ENCODE data around the gene KMT5C.
"Not testable (repeated sequence)": the region's sequence is repeated elsewhere in the genome, so short reads cannot be mapped to it uniquely, and the experiment has no call there.

KMT5C gene

DNA sequence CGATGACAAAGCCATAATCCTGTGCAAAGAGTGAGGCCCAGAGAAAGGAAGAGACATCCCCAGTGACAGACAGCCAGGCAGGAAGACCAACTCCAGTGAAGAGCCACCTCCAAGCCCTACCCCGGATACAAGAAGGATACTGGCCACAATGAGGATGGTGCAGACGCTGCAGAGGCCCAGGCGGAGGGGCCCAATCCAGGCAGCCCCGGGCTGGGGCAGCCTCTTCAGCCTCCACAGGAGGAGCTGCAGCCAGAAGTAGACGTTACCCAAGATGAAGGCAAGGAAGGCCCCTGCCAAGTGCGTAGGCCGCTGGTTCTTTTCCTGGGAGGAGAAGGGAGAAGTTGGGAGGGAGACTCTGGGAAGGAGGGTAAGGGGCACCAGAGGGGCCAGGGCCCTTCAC is 23.0 kb upstream of the KMT5C start:
- DNase-seq (ENCODE audit: low read depth): no peak

DNA sequence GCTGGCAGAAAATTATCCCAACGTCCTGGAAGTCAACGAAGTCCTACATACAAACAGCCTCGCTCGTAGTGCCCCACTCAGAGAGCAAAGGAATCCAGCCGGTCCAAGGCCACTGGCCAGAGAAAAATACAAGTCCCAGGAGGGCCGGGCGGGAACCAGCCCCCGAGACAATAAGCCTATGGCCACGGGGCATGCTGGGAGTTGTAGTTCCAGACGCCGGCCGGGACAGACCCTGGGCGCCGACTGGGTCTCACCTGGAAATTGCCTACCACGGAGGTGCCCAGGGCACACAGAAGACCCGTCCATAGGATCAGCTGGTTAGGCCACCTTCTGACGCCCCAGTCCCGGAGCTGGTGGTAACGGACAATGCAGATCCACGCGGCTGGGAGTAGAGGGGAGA is 19.9 kb upstream of the KMT5C start:
- no peak for DNase-seq (ENCODE audit: low read depth)

DNA sequence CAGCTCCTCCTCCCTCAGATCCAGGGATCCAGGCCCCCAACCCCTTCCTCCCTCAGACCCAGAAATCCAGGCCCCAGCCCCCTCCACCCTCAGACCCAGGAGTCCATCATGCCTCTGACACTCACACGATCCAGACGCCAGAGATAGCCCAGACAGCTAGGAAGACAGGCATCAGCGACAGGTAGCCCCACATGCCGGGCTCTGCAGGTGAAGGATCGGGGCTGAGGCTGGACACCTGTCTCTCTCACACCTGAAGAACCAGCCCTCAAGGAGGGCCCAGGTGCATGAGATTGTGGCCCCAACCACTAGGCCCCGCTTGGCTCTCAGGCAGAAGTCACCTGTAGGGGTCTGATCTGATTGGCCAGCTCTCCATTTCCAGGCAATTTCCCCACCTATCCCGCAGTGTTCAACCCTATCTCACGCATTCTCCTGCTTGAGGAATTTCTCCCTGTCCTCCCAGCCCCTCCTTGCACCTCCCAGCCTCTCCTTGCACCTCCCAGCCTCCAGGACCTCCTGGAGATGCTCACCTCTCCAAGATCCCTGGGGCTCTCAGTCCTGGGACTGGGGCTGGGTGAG is 18.7 kb upstream of the KMT5C start:
- no peak for DNase-seq (ENCODE audit: low read depth)

DNA sequence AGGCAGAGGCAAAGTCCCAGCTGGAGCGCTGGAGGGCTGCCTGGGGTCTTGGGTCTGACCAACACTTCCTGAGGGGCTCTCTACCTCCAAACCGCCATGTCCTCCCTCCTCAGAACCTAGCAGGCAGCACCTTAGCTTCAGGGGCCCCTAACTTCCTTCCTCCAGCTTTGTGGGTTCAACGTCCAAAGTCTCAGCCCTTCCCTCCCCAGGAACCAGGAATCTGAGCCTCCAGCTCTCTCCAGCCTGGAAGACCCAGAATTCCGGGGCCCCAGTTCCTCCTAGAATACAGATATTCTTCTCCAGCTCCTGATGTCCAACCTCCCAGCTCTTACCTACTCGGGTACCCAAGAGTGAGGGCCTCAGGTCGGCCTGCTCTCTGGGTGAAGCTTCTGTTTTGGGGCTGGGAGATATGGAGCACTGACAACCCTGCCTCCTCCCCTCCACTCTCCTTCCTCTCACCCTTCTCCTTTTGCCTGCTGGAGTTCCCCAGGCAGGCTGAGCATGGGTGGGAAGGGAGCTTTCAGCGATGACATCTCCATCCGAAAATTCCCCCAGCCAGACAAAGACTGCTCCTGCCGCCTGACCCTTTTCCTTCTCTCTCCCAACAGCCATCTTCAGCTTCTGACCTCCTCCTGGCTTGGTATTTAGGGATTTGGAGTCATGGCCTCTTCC is 18.1 kb upstream of the KMT5C start:
- no peak for DNase-seq (ENCODE audit: low read depth)

DNA sequence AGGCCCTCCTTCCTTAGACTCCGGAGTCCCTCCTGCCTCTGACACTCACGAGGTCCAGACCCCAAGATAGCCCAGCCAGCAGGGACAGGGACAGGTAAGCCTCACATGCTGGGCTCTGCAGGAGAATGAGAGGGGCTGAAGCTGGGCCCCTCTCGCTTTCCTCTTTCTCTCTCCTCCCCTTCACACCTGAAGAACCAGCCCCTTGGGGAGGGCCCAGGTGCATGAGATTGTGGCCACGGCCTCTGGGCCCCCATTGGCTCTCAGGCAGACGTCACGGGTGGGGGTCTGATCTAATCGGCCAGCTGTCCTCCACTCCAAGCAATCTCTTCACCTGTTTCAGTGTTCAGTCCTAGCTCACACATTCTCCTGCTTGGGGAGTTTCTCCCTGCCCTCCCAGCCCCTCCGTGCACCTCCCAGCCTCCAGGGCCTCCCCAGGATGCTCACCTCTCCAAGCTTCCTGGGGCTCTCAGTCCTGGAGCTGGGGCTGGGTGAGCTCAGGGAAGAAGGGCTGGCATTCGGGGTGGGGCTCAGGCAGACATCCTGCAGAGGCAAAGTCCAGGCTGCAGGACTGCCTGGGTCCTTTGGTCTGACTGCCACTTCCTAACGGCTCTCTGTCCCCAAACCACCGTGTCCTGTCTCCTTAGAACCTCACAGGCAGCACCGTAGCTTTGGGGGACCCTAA is 17.3 kb upstream of the KMT5C start:
- DNase-seq (ENCODE audit: low read depth): no peak

DNA sequence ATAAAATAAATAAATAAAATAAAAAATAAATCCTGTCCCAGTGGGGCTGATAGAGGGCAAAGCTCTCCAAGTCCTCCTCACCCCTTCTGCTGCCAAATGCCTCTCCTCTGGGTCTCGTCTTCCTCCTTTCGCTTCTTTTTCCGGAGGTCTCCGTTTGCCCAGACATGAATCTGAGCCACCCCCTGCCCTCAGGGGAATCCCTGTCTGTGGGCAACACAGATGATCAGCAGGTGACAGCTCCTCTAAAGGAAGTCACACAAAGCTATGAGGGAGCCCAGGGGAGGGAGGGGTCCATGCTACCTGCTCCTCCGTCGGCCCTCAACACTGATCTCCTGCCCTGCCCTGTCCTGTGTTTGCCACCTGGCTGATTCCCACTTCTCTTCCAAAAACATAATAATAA is 15.0 kb upstream of the KMT5C start:
- no peak for DNase-seq (ENCODE audit: low read depth)

DNA sequence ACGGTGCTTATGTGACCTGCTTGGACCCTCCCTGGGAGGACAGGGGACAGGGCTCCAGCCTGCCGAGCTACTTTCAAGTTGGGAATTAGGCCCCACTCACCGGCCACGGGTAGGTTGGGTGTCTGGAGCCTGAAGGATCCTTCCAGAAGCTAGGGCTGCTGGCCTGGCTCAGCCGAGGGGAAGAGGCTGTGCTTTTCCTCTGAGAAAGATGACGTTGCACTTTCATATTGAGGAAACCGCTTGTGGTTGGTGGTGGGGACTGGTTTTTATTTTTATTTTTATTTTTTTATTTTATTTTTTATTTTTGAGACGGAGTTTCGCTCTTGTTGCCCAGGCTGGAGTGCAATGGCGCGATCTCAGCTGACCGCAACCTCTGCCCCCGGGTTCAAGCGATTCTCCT is 14.5 kb upstream of the KMT5C start, which contains the start of gene TMEM150B:
Gene TMEM150B, minus strand, starts transcription at position 170 of the 400 bp plus-strand sequence. CDS start 4,305 bp downstream, outside the sequence.
- DNase-seq (ENCODE audit: low read depth): no peak

DNA sequence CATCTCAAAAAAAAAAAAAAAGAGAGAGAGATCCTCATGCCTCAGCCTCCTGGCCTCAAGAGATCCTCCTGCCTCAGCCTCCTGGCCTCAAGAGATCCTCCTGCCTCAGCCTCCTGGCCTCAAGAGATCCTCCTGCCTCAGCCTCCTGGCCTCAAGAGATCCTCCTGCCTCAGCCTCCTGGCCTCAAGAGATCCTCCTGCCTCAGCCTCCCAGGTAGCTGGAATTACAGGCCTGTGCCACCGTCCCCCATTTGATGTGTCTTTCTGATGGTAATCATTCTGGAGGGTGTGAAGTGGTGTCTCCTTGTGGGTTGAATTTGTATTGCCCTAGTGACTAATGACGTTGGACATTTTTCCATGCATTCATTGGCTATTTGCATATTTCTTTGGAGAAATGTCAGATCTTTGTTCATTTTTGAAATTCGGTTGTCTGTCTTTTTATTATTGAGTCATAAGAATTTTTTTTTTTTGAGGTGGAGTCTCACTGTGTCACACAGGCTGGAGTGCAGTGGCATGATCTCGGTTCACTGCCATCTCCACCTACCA is 10.8 kb upstream of the KMT5C start:
- DNase-seq (ENCODE audit: low read depth): not testable (repeated sequence)

DNA sequence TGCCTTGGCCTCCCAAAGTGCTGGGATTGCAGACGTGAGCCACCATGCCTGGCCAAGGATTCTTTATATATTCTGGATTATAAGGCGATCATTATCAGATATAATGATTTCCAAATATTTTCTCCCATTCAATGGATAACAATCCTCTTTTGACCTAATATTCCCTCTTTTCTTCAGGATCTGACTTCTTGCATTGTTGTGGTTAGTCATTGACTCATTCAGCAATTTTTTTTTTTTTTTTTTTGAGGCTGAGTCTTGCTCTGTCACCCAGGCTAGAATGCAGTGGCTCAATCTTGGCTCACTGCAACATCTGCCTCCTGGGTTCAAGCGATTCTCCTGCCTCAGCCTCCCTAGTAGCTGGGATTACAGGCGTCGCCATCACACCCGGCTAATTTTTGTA is 9.9 kb upstream of the KMT5C start:
- not testable (repeated sequence) for DNase-seq (ENCODE audit: low read depth)

DNA sequence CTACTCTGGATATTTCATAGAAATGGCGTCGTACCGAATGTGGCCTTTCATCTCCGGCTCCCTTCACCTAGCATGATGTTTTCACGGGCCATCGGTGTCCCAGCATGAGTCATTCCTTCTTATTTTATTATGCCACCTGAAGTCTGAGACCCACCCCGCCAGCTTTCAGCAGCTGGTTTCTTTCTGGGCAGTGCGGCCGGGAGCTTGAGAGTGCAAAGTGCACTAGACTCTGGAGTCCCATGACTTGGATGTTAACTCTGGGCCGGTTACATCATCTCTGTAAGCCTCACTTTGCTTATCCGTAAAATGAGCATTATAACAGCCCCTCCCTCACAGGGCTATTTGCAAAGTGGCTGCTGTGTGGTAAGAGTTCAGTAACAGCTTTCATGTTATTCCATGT is 5.8 kb upstream of the KMT5C start:
- no peak for DNase-seq (ENCODE audit: low read depth)

DNA sequence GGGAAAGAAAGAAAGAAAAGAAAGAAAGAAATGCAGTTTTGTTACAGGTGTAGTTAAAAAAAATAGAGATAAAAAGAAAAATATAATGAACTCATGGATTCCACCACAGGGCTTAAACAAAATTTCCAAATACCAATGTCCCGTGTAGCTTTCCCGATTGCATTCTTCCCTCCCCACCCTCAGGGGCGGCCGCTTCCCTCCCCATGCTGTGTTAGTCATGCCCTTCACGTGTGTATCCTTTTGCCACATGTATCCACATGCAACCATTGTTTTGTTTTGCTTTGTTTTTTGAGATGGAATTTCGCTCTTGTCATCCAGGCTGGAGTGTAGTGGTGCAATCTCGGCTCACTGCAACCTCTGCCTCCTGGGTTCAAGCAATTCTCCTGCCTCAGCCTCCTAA is 3.6 kb upstream of the KMT5C start:
- DNase-seq (ENCODE audit: low read depth): peak; percentile 58

DNA sequence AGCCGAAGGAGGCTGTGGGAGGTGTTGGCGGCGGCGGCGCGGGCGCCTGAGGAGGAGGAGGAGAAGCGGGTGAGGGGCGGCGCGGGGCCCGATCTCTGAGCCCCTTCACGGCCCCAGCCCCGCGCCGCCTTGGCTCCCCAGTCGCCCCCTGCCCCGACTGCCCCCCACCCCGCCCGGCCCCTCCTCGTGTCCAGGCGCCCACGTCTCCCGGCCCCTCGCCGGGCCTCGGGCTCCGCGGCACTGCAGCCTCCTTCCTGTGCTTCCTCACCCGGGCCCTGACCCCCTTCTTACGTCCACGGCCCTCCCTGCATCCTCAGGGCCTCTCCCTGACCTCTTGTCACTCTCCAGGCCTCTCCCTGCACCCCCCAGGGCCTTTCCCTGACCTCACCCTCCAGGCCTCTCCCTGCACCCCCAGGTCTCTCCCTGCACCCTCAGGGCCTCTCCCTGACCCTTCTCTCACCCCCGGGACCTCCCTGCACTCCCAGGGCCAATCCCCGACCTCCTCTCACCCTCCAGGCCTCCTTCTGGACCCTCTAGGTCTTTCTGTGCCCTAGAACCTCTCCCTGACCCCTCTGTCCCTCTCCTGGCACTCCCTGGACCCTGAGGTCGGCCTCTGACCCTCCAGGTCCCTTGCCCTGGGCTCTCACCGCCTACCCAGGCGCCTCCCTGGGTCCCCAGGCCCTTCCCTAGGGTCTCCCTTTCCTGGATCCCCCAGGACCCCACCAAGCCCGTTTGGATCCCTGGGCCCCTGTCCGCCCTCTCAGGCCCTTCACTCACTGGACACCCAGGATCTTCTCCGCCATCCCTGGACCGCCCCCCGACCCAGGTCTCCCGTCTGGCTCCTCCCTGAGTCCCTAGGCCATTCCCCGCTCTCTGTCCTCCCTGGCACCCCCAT is 460 bp downstream of the KMT5C start:
- DNase-seq (ENCODE audit: low read depth): no peak

DNA sequence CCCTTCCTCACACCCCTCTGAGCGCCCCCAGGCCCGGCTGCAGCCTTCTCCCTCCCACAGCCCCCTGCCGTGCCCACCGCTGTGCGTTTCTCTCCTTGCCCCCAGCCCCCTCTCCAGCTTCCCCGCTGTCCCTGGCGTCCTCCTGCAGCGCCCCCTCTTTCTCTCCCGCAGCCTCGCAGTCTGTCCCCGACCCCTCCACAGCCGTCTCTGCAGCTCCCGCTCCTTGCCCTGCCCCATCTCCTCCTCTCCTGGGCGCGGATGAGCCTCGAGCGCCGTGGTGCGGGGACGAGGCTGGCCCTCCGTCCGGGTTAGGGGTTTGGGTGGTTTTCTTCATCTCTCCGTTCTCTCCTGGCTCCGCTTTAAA is 1.1 kb downstream of the KMT5C start:
- no peak for DNase-seq (ENCODE audit: low read depth)

DNA sequence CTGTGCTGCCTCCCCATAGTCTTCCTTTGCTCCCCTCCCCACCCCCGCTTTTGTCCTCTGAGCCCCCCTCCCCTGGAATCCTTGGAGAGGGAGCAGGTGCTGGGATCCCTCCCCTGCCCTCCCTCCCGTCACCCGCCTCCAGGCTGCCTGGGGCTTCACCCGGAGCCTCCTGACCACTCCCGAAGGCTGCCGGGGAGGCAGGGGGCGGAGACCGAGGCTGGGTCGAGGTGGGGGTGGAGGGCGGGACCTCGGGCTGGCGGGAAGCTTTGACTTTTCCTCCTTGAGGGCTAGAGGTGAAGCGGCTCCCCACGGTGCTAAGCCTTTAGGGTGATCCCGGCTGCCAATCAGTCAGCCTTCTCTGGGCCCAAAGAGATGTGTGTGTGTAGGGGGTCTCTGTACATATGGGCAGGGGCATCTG is 1.5 kb downstream of the KMT5C start:
- DNase-seq (ENCODE audit: low read depth): peak; percentile 24

DNA sequence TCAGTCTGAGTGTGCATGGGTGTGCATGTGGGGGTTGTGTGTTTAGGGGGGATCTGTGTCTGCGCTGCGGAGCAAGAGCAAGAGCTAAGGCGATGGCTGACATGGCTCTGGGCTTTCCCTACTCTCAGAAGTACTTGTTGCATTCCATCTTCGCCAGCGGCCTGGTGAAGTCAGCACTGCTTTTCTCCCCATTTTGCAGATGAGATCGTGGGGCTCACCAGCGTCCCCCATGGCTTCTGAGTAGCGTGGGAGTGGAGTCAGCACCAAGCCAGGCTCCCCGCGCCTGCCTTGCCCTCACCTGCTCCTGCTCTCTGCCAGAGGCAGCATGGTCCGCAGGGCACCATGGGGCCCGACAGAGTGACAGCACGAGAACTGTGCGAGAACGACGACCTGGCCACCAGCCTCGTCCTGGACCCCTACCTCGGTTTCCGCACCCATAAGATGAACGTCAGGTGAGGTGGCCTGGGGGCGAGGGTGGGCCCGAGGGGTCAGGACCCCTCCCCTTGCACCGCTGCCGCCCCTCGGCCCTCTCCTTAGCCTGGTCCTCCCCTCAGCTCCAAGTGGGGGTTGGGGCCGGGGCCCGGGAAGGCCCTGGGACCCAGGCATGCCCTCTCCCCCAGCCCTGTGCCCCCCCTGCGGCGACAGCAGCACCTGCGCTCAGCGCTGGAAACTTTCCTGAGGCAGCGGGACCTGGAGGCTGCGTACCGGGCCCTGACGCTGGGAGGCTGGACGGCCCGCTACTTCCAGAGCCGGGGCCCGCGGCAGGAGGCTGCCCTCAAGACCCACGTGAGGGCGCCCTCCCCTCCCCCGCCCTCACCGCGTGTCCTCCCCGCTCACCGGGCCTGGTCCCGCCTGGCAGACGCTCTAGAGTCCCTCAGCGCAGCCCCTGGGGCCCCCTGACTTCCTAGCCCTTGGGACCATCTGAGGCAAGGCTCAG is 2.2 kb downstream of the KMT5C start:
- DNase-seq (ENCODE audit: low read depth): no peak

DNA sequence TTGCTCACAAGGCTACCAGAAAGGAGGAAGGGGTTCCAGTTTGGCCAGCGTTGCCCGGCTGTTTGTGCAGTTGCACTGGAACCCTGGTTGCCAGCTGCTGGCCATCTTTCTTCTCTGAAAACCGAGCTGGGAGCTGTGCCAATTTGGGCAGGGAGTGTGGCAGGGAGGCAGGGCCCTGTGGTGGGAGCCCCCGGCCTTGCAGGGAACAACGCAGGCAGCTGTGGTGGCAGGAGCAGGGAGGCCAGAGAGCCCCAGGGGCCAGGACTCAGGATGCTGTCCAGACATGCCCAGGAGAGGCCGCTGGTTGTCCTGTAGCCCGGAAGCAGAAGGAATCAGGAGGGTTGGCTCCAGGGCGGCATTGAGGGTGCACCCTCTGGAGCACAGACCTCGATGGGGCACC is 4.8 kb downstream of the KMT5C start:
- DNase-seq (ENCODE audit: low read depth): no peak

DNA sequence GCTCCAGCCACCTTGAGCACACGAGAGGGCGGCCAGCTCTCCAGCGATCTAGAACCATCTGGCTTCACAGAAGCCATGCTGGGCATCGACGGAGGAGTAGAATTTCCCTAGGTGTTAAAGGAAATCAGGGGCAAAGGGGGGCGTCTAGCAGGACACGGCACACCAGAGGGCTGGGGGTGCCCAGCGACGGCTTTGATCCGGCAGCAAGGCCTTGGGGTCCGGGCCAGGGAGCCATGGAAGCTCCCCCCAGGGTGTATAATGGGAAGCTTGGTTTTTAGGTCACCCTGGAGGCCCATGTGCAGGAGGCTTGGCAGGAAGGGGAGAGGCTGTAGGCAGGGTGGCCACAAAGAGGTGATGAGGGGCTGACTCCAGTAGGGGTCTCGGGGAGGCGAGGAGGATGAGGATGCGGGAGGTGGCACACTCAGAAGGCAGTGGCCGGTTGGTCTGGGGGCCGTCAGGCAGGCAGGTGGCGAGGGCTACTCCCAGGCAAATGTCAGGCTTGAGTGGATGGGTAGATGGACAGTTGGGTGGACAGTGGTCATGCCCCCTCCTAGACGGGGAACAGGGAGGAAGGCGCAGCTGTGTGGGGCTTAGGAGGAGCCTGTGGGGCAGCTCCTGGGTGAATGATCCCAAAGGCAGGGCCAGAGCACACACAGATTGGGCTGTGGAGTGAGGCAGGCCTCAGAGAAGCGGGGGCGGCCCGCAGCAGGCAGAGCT is 5.6 kb downstream of the KMT5C start:
- no peak for DNase-seq (ENCODE audit: low read depth)

DNA sequence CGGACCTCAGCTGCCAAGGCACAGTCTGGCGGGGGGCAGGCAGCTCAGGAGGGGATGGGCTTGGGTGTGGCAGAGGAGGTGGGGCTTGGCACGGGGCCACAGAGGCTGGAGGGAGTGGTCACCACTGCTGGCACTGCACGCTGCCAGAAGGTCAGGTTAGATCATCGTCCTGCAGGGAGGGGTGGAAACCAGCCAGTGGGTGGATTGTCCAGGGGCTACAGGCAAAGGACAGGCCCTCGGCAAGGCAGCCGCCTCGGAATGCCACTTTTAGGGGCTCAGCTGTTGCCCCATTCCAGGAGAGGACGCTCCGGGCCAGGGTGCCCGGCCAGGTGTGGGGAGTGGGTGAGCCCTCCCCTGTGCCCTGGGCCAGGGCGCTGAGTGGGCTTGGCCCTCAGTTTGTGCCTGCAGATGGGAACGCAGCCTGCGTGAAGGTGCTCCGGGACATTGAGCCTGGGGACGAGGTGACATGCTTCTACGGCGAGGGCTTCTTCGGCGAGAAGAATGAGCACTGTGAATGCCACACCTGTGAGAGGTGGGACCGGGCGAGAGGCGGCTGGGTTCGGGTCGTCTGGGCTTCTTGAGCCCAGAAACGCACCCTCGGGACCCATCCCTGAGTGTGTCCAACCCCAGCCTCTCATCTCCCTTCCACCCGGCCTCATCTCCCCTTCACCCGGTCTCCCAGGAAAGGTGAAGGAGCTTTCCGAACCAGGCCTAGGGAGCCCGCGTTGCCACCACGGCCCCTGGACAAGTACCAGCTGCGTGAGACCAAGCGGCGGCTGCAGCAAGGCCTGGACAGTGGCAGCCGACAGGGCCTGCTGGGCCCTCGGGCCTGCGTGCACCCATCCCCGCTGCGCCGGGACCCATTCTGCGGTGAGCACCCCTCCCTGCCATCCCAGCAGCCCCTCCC is 6.4 kb downstream of the KMT5C start:
- no peak for DNase-seq (ENCODE audit: low read depth)

DNA sequence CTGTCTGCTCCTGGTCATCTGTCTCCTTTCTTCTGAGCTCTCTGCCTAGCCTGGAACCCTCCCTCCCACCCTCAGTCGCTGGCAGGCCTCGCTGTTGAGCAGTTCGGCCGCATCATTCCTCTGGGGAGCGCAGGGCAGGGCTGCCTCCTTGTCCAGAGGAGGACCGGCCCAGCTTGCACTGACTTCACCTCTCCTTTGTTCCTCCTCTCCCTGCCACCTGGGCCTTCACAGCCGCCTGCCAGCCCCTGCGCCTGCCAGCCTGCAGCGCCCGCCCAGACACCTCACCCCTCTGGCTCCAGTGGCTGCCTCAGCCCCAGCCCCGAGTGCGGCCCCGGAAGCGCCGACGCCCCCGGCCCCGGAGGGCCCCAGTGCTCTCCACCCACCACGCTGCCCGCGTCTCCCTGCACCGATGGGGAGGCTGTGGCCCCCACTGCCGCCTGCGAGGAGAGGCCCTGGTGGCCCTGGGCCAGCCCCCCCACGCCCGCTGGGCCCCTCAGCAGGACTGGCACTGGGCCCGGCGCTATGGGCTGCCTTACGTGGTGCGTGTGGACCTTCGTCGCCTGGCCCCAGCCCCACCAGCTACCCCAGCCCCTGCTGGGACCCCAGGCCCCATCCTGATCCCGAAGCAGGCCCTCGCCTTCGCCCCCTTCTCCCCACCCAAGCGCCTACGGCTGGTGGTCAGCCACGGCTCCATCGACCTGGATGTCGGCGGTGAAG is 7.2 kb downstream of the KMT5C start:
- no peak for DNase-seq (ENCODE audit: low read depth)

Data from GM04504 (cell line).